Measurements from ENCODE around the gene HAGHL.
A peak's percentile ranks its signal among the peaks of the same experiment; 100 is the strongest.

The HAGHL gene

GRCh38 chr16:722835-723633, 3.9 kb upstream of the HAGHL start:
- no peaks in the 10 kb centered on the region for H3K9me3 ChIP-seq (ENCODE audit: control insufficient read depth, low read length)
- no peak overlapping the region for H3K27ac ChIP-seq (ENCODE audit: insufficient read depth, low read depth, low read length, poor library complexity, severe bottlenecking)
- H3K36me3 ChIP-seq (ENCODE audit: control insufficient read depth, insufficient read depth, low read length): no peaks in the 10 kb centered on the region
- WGBS, 2 experiments: 94 to 95% methylated on average over 24 of the region's 24 CpGs
- no peak overlapping the region for H3K4me3 ChIP-seq (ENCODE audit: insufficient read depth, low read depth, low read length)
- H3K27me3 ChIP-seq (ENCODE audit: control insufficient read depth, insufficient read depth, low read length, poor library complexity, severe bottlenecking): peaks cover 26% of the 10 kb centered on the region
- H3K4me1 ChIP-seq (ENCODE audit: control insufficient read depth, insufficient read depth, low read length): peaks cover 37% of the 10 kb centered on the region

GRCh38 chr16:723695-724094, 3.2 kb upstream of the HAGHL start:
- no peaks in the 10 kb centered on the region for H3K36me3 ChIP-seq (ENCODE audit: control insufficient read depth, insufficient read depth, low read length)
- H3K4me1 ChIP-seq (ENCODE audit: control insufficient read depth, insufficient read depth, low read length): peaks cover 30% of the 10 kb centered on the region
- no peak overlapping the region for H3K27ac ChIP-seq (ENCODE audit: insufficient read depth, low read depth, low read length, poor library complexity, severe bottlenecking)
- no peaks in the 10 kb centered on the region for H3K9me3 ChIP-seq (ENCODE audit: control insufficient read depth, low read length)
- peaks cover 32% of the 10 kb centered on the region for H3K27me3 ChIP-seq (ENCODE audit: control insufficient read depth, insufficient read depth, low read length, poor library complexity, severe bottlenecking)
- 94% methylated on average over 9 of the region's 9 CpGs for WGBS, 2 experiments
- H3K4me3 ChIP-seq (ENCODE audit: insufficient read depth, low read depth, low read length): no peak overlapping the region

GRCh38 chr16:724188-725040, 2.5 kb upstream of the HAGHL start:
- no peaks in the 10 kb centered on the region for H3K36me3 ChIP-seq (ENCODE audit: control insufficient read depth, insufficient read depth, low read length)
- no peak overlapping the region for H3K4me3 ChIP-seq (ENCODE audit: insufficient read depth, low read depth, low read length)
- H3K27me3 ChIP-seq (ENCODE audit: control insufficient read depth, insufficient read depth, low read length, poor library complexity, severe bottlenecking): peaks cover 35% of the 10 kb centered on the region
- H3K27ac ChIP-seq (ENCODE audit: insufficient read depth, low read depth, low read length, poor library complexity, severe bottlenecking): no peak overlapping the region
- no peaks in the 10 kb centered on the region for H3K9me3 ChIP-seq (ENCODE audit: control insufficient read depth, low read length)
- peaks cover 24% of the 10 kb centered on the region for H3K4me1 ChIP-seq (ENCODE audit: control insufficient read depth, insufficient read depth, low read length)
- 86 to 87% methylated on average over 29 of the region's 29 CpGs for WGBS, 2 experiments

- H3K9me3 ChIP-seq (ENCODE audit: control insufficient read depth, low read length): no peaks in the 10 kb centered on the region
- no peak overlapping the region for H3K4me3 ChIP-seq (ENCODE audit: insufficient read depth, low read depth, low read length)
- H3K36me3 ChIP-seq (ENCODE audit: control insufficient read depth, insufficient read depth, low read length): no peaks in the 10 kb centered on the region
- H3K27ac ChIP-seq (ENCODE audit: insufficient read depth, low read depth, low read length, poor library complexity, severe bottlenecking): no peak overlapping the region
- peaks cover 18% of the 10 kb centered on the region for H3K4me1 ChIP-seq (ENCODE audit: control insufficient read depth, insufficient read depth, low read length)
- 91 to 93% methylated on average over 7 of the region's 7 CpGs for WGBS, 2 experiments
- H3K27me3 ChIP-seq (ENCODE audit: control insufficient read depth, insufficient read depth, low read length, poor library complexity, severe bottlenecking): peaks cover 35% of the 10 kb centered on the region
These were observed 1.9 kb upstream of the HAGHL start for GRCh38 chr16:725041-725376.

- H3K9me3 ChIP-seq (ENCODE audit: control insufficient read depth, low read length): no peaks in the 10 kb centered on the region
- WGBS, 2 experiments: 86% methylated on average over 23 of the region's 23 CpGs
- peaks cover 14% of the 10 kb centered on the region for H3K4me1 ChIP-seq (ENCODE audit: control insufficient read depth, insufficient read depth, low read length)
- H3K4me3 ChIP-seq (ENCODE audit: insufficient read depth, low read depth, low read length): no peak overlapping the region
- H3K27ac ChIP-seq (ENCODE audit: insufficient read depth, low read depth, low read length, poor library complexity, severe bottlenecking): no peak overlapping the region
- no peaks in the 10 kb centered on the region for H3K36me3 ChIP-seq (ENCODE audit: control insufficient read depth, insufficient read depth, low read length)
- peaks cover 35% of the 10 kb centered on the region for H3K27me3 ChIP-seq (ENCODE audit: control insufficient read depth, insufficient read depth, low read length, poor library complexity, severe bottlenecking)
These were observed 1.3 kb upstream of the HAGHL start for GRCh38 chr16:725463-726187.

- Histone ChIP-seq H3K27ac (ENCODE audit: insufficient read depth, low read depth, low read length, poor library complexity, severe bottlenecking) (no peak overlapping the region), H3K36me3 (ENCODE audit: control insufficient read depth, insufficient read depth, low read length) (no peaks in the 10 kb centered on the region), H3K9me3 (ENCODE audit: control insufficient read depth, low read length) (no peaks in the 10 kb centered on the region), H3K4me1 (ENCODE audit: control insufficient read depth, insufficient read depth, low read length) (peaks cover 14% of the 10 kb centered on the region), H3K4me3 (ENCODE audit: insufficient read depth, low read depth, low read length) (no peak overlapping the region), H3K27me3 (ENCODE audit: control insufficient read depth, insufficient read depth, low read length, poor library complexity, severe bottlenecking) (peaks cover 35% of the 10 kb centered on the region)
- 39 to 40% methylated on average over 9 of the region's 9 CpGs for WGBS, 2 experiments
These were observed 793 bp upstream of the HAGHL start for GRCh38 chr16:726188-726437.

GRCh38 chr16:727291-727977, 528 bp downstream of the HAGHL start:
- WGBS, 2 experiments: 3% methylated on average over 61 of the region's 61 CpGs
- H3K27me3 ChIP-seq (ENCODE audit: control insufficient read depth, insufficient read depth, low read length, poor library complexity, severe bottlenecking): peaks cover 35% of the 10 kb centered on the region
- no peak overlapping the region for H3K27ac ChIP-seq (ENCODE audit: insufficient read depth, low read depth, low read length, poor library complexity, severe bottlenecking)

GRCh38 chr16:728131-728889, 1.4 kb downstream of the HAGHL start:
- peaks cover 11% of the 10 kb centered on the region for H3K4me1 ChIP-seq (ENCODE audit: control insufficient read depth, insufficient read depth, low read length)
- WGBS, 2 experiments: 2% methylated on average over 80 of the region's 80 CpGs
- H3K36me3 ChIP-seq (ENCODE audit: control insufficient read depth, insufficient read depth, low read length): no peaks in the 10 kb centered on the region
- H3K27ac ChIP-seq (ENCODE audit: insufficient read depth, low read depth, low read length, poor library complexity, severe bottlenecking): no peak overlapping the region
- peak overlapping the region; percentile 31 for H3K4me3 ChIP-seq (ENCODE audit: insufficient read depth, low read depth, low read length)
- H3K9me3 ChIP-seq (ENCODE audit: control insufficient read depth, low read length): no peaks in the 10 kb centered on the region
- H3K27me3 ChIP-seq (ENCODE audit: control insufficient read depth, insufficient read depth, low read length, poor library complexity, severe bottlenecking): peaks cover 35% of the 10 kb centered on the region

More at GRCh38 chr16:727291-727977, 528 bp downstream of the HAGHL start:
- H3K4me3 ChIP-seq (ENCODE audit: insufficient read depth, low read depth, low read length): peak overlapping the region; percentile 49
- H3K36me3 ChIP-seq (ENCODE audit: control insufficient read depth, insufficient read depth, low read length): no peaks in the 10 kb centered on the region
- H3K4me1 ChIP-seq (ENCODE audit: control insufficient read depth, insufficient read depth, low read length): peaks cover 11% of the 10 kb centered on the region
- no peaks in the 10 kb centered on the region for H3K9me3 ChIP-seq (ENCODE audit: control insufficient read depth, low read length)

GRCh38 chr16:728890-729744, 2.2 kb downstream of the HAGHL start:
- H3K4me3 ChIP-seq (ENCODE audit: insufficient read depth, low read depth, low read length): peak overlapping the region; percentile 31
- H3K9me3 ChIP-seq (ENCODE audit: control insufficient read depth, low read length): no peaks in the 10 kb centered on the region
- H3K4me1 ChIP-seq (ENCODE audit: control insufficient read depth, insufficient read depth, low read length): peaks cover 11% of the 10 kb centered on the region
- H3K27ac ChIP-seq (ENCODE audit: insufficient read depth, low read depth, low read length, poor library complexity, severe bottlenecking): no peak overlapping the region
- H3K27me3 ChIP-seq (ENCODE audit: control insufficient read depth, insufficient read depth, low read length, poor library complexity, severe bottlenecking): peaks cover 35% of the 10 kb centered on the region
- no peaks in the 10 kb centered on the region for H3K36me3 ChIP-seq (ENCODE audit: control insufficient read depth, insufficient read depth, low read length)
- 75 to 76% methylated on average over 55 of the region's 55 CpGs for WGBS, 2 experiments
